ENCODE results near the gene EXOC6.

- no peak for TF ChIP-seq CTCF (IDR thresholded peaks at IDR 0.05)
- TF ChIP-seq POLR2A (IDR thresholded peaks at IDR 0.05): no peak
Measured at GRCh38 chr10:93070378-93071176, 222.3 kb downstream of the EXOC6 start.
